ENCODE data around the gene PHF2.

DNA sequence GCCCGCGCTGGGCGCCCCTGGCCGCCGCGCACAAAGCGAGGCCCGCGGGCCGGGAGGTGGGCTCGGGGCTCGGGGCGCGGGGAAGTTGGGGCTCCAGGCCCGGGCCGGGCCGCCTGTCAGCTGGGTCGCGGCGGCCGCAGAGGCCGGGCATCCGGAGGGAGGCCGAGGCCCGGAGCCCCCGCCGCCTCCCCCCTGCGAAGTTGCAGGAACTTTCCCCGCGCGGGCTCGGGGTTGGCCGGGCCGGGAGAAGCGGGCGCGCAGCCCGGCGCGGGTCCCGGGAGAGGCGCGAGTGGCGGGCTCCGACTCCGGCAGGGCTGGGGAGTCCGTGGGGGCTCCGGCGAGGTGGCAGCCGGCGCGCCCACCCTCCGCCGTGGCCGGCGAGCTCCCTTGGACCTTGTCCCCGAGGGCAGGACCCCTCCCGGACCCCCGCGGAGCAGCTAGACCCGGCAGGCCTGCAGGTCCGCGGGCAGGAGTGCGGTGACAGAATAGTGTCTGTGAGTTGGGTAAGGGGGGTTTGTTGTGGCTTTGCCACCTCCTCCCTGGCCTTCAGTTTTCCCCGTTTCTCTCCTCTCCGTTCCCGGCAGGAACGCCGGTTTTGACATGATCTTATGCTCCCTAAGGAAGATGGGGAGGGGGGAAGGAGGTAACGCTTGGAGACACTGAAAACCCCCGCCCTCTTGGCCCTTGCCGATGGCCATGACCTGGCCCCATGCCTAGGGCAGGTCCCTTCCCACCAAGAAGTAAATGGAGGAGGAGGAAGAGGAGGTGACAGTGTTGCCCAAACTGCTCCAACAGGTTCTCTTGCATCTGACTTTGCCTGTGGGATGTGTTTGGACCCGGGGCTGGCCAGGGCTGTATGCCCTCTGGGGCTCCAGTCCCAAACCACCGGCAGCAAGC lies 942 bp downstream of the PHF2 start:
- no peak for TF ChIP-seq POLR2A (IDR thresholded peaks at IDR 0.05)
- TF ChIP-seq, protein P1, sequence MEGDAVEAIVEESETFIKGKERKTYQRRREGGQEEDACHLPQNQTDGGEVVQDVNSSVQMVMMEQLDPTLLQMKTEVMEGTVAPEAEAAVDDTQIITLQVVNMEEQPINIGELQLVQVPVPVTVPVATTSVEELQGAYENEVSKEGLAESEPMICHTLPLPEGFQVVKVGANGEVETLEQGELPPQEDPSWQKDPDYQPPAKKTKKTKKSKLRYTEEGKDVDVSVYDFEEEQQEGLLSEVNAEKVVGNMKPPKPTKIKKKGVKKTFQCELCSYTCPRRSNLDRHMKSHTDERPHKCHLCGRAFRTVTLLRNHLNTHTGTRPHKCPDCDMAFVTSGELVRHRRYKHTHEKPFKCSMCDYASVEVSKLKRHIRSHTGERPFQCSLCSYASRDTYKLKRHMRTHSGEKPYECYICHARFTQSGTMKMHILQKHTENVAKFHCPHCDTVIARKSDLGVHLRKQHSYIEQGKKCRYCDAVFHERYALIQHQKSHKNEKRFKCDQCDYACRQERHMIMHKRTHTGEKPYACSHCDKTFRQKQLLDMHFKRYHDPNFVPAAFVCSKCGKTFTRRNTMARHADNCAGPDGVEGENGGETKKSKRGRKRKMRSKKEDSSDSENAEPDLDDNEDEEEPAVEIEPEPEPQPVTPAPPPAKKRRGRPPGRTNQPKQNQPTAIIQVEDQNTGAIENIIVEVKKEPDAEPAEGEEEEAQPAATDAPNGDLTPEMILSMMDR (IDR thresholded peaks at IDR 0.05) = no peak
- no peak for TF ChIP-seq POLR2AphosphoS5 (IDR thresholded peaks at IDR 0.05)

Data from sigmoid colon (tissue), 4 donors.